ENCODE results near the gene MRTFA.
"Not testable (repeated sequence)": the region's sequence is repeated elsewhere in the genome, so short reads cannot be mapped to it uniquely, and the experiment has no call there.

The MRTFA gene

DNA sequence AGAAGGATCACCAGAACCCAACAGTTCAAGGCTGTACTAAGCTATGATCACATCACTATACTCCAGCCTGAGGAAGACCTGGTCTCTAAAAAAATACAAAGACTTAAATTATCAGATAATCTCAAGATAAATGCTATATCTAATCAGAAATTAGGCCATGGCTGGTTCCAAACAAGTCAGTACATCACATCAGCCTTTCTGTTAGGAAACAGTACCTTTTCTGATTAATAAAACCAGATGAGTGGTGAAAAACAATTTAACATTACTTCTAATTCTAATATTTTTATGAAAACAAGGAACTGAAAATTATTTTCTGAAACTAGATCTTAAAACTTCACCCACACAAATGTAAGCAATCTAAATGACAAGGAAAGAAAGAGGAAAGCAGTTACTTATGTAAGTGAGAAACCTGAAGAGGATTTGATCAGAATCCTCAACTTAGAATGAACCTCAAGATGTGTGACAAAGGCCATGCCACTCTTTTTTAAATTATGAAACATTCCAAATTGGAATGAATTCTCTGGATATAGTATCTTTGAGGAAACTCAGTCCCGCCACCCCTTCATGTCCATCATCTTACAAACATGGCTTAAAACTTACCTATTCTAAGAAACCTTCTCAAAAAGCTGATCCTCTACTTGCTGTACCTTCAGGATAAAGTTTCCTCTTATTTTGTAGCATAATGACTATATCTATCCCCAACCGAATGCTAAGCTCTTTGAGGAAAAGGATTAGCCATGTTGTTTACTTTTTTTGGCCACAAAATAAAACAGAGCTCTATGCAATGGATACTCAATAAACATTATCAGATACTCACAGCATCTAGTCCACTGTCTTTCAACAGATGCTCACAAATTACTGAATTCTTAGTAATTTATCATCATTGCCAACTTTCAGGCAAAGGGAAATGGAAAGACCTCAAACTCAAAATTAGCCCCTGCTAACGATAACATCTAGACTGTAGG, 132.0 kb downstream of the MRTFA start:
- in situ Hi-C loops (cut with HindIII; ENCODE audit: low pct_ligation_motif_present, low sequenced_read_pairs), result no loop called here
- no peak for DNase-seq

DNA sequence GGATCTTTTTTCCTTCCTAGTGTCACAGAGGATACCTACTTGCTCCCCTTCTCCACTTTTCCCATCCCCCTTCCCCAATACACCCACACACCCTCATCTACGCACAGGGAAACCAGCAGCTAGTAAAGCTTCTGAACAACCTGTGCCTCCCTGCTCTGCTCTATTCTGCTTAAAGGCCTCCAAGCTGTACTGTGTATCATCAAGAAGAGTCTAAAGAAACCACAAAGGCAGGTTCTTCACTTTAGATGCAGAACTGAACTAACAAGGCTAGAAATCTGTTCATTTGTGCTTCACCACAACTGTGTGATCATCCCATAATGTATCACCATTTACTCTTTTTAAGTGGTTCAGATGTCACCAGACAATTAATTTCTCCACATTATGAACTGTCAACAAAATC, 133.6 kb downstream of the MRTFA start:
- Histone ChIP-seq H3K36me3 (replicated peaks) (peaks cover 2% of the 10 kb centered on the region), H3K27me3 (replicated peaks) (no peaks in the 10 kb centered on the region), H3K27ac (no peak overlapping the region), H3K4me3 (ENCODE audit: low read depth, low read length) (no peak overlapping the region)
- in situ Hi-C loops (cut with HindIII; ENCODE audit: low pct_ligation_motif_present, low sequenced_read_pairs), result no loop called here
- no peak for DNase-seq
- TF ChIP-seq, protein P1, sequence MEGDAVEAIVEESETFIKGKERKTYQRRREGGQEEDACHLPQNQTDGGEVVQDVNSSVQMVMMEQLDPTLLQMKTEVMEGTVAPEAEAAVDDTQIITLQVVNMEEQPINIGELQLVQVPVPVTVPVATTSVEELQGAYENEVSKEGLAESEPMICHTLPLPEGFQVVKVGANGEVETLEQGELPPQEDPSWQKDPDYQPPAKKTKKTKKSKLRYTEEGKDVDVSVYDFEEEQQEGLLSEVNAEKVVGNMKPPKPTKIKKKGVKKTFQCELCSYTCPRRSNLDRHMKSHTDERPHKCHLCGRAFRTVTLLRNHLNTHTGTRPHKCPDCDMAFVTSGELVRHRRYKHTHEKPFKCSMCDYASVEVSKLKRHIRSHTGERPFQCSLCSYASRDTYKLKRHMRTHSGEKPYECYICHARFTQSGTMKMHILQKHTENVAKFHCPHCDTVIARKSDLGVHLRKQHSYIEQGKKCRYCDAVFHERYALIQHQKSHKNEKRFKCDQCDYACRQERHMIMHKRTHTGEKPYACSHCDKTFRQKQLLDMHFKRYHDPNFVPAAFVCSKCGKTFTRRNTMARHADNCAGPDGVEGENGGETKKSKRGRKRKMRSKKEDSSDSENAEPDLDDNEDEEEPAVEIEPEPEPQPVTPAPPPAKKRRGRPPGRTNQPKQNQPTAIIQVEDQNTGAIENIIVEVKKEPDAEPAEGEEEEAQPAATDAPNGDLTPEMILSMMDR (IDR thresholded peaks at IDR 0.05; ENCODE audit: low read depth, low read length, missing control alignments), result no peak

More for the DNA sequence above, 132.0 kb downstream of the MRTFA start:
- no peak overlapping the region for H3K4me3 ChIP-seq (ENCODE audit: low read depth, low read length)
- H3K27ac ChIP-seq, result no peak overlapping the region
- TF ChIP-seq, protein P1 (IDR thresholded peaks at IDR 0.05; ENCODE audit: low read depth, low read length, missing control alignments), result no peak
- H3K27me3 ChIP-seq (replicated peaks), result no peaks in the 10 kb centered on the region
- peaks cover 2% of the 10 kb centered on the region for H3K36me3 ChIP-seq (replicated peaks)

DNA sequence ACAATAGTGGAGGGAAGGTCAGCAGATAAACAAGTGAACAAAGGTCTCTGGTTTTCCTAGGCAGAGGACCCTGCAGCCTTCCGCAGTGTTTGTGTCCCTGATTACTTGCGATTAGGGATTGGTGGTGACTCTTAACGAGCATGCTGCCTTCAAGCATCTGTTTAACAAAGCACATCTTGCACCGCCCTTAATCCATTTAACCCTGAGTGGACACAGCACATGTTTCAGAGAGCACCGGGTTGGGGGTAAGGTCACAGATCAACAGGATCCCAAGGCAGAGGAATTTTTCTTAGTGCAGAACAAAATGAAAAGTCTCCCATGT, 136.1 kb downstream of the MRTFA start:
- H3K36me3 ChIP-seq (replicated peaks); H3K4me3 ChIP-seq (ENCODE audit: low read depth, low read length); in situ Hi-C loops (cut with HindIII; ENCODE audit: low pct_ligation_motif_present, low sequenced_read_pairs); H3K27me3 ChIP-seq (replicated peaks); DNase-seq: not testable (repeated sequence)
- peak overlapping the region; percentile 94 for H3K27ac ChIP-seq

DNA sequence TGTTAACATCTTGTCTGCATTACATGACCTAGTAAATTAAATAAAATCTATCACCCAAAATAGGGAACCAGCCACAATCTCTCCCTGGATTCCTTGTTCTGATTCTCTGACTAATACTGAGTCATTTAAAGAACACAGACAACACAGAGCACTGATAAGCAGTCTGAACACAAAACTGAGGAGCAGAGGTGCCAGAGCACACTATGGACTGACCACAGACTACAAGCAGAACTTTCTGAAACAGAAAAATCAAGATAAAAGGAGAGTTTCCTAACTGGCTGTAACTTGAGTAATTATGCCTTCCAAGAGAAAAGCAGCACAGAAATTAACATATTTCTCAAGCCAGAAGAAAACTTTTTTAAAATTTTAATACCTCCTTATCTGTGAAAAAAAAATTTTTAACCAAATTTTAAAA, 137.3 kb downstream of the MRTFA start:
- H3K36me3 ChIP-seq (replicated peaks), result no peaks in the 10 kb centered on the region
- TF ChIP-seq, protein P1 (IDR thresholded peaks at IDR 0.05; ENCODE audit: low read depth, low read length, missing control alignments), result no peak
- no peak overlapping the region for H3K4me3 ChIP-seq (ENCODE audit: low read depth, low read length)
- peak; percentile 97 for DNase-seq
- peak overlapping the region; percentile 94 for H3K27ac ChIP-seq
- H3K27me3 ChIP-seq (replicated peaks), result no peaks in the 10 kb centered on the region
- in situ Hi-C loops (cut with HindIII; ENCODE audit: low pct_ligation_motif_present, low sequenced_read_pairs), result no loop called here

DNA sequence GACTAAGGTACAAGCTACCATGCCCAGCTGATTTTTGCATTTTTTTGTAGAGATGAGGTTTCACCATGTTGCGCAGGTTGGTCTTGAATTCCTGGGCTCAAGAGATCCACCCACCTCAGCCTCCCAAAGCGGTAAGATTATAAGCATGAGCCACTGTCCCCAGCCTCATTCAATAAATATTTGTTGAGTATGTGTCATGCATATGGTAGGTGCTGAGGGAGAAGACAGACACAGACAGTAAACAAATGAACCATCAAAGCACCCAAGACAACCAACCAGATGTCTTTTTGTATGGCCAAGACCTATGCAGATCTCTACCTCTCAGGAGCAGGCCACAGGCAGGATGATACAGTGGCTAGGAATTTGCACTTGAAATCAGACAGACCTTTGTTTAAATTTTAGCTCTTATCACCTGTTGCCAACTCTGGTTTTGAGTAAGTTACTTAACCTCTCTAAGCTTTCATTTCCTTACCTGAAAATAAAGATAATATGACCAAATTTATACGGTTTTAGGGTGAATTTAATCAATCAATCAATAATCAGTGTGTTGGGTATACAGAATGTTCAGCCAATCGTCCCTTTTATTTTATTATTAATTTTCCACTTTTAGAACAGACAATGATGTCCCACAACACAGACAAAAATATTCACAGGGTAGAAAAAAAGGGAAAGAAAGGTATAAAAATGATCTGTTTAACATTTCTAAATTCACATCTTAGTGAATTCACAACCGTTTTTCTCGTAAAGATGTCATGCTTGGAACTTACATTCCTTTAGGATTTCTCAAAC, 137.9 kb downstream of the MRTFA start:
- peak; percentile 94 for DNase-seq
- in situ Hi-C loops (cut with HindIII; ENCODE audit: low pct_ligation_motif_present, low sequenced_read_pairs), result no loop called here
- peak overlapping the region; percentile 94 for H3K27ac ChIP-seq
- no peaks in the 10 kb centered on the region for H3K27me3 ChIP-seq (replicated peaks)
- no peaks in the 10 kb centered on the region for H3K36me3 ChIP-seq (replicated peaks)
- TF ChIP-seq, protein P1 (IDR thresholded peaks at IDR 0.05; ENCODE audit: low read depth, low read length, missing control alignments), result no peak
- H3K4me3 ChIP-seq (ENCODE audit: low read depth, low read length), result no peak overlapping the region

DNA sequence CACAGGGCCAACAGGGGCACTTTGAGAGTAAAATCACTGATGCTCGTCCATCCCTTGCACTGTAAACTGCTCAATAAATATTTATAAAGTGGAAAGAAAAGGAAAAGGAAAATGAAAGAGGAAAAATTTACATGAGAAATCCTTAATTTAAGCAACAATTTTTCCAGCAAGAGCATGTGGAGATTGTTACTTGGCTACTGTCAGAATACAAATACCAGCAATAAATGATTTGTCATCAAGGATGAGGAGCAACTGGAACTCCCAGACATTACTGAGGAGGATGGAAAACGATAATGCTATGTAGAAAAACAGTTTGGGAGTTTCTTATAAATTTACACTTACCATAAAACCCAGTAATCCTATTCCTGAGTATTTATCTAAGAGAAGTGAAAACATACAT, 143.1 kb downstream of the MRTFA start:
- H3K27me3 ChIP-seq (replicated peaks), result no peaks in the 10 kb centered on the region
- H3K36me3 ChIP-seq (replicated peaks), result peaks cover 2% of the 10 kb centered on the region
- no peak for DNase-seq
- TF ChIP-seq, protein P1 (IDR thresholded peaks at IDR 0.05; ENCODE audit: low read depth, low read length, missing control alignments), result no peak
- H3K4me3 ChIP-seq (ENCODE audit: low read depth, low read length), result no peak overlapping the region
- in situ Hi-C loops (cut with HindIII; ENCODE audit: low pct_ligation_motif_present, low sequenced_read_pairs), result no loop called here
- H3K27ac ChIP-seq, result no peak overlapping the region

Measured in brain microvascular endothelial cell (primary cell).